Choroid plexus epithelial cell (primary cell): ENCODE results near the gene RFX1.
"Not testable (repeated sequence)": the region's sequence is repeated elsewhere in the genome, so short reads cannot be mapped to it uniquely, and the experiment has no call there.

Source experiments
- DNase-seq: peaks from one replicate; pipeline ENCODE4 v3.0.0-alpha.2; 2010; ENCODE audit warnings: low read depth
- H3K4me3 ChIP-seq: 2 replicates; pipeline ENCODE4 v1.5.1; 2011; ENCODE audit warnings: low read depth, mild to moderate bottlenecking, control low read depth, low read length, moderate library complexity
- TF ChIP-seq, protein P1 (sequence below): conservative IDR thresholded peaks from 2 replicates; pipeline ENCODE4 v1.5.1; 2011; ENCODE audit warnings: low read depth, mild to moderate bottlenecking, control low read depth, inconsistent platforms, low read length, moderate library complexity

Gene RFX1

DNA sequence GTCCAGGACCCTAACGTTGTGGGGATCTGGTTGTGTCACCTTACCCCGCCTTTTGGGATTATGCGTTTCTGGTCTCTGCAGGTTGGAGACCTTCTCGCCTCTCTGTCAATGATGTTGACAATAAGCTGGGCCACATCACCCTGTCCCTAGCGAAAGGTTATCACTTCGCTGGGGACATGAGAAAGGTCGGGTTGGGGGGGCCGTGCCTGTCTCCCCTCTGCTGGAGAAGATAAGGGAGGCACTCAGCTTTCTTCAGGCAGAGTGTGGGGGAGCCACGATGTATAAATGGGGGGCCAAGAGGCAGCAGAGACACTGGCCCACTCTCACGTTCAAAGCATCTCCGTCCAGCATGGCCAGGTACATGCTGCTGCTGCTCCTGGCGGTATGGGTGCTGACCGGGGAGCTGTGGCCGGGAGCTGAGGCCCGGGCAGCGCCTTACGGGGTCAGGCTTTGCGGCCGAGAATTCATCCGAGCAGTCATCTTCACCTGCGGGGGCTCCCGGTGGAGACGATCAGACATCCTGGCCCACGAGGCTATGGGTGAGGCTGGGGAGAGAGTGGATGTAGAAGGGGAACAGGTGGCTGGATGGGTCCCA is 21.8 kb upstream of the RFX1 start, which contains the start of gene RLN3:
Gene RLN3, plus strand, starts transcription at position 293 of the 595 bp plus-strand sequence. Its CDS starts 57 bp downstream, at position 350.
- TF ChIP-seq, protein P1, sequence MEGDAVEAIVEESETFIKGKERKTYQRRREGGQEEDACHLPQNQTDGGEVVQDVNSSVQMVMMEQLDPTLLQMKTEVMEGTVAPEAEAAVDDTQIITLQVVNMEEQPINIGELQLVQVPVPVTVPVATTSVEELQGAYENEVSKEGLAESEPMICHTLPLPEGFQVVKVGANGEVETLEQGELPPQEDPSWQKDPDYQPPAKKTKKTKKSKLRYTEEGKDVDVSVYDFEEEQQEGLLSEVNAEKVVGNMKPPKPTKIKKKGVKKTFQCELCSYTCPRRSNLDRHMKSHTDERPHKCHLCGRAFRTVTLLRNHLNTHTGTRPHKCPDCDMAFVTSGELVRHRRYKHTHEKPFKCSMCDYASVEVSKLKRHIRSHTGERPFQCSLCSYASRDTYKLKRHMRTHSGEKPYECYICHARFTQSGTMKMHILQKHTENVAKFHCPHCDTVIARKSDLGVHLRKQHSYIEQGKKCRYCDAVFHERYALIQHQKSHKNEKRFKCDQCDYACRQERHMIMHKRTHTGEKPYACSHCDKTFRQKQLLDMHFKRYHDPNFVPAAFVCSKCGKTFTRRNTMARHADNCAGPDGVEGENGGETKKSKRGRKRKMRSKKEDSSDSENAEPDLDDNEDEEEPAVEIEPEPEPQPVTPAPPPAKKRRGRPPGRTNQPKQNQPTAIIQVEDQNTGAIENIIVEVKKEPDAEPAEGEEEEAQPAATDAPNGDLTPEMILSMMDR, result no peak
- no peak for DNase-seq
- H3K4me3 ChIP-seq, result no peak within 1 kb of the TSS

DNA sequence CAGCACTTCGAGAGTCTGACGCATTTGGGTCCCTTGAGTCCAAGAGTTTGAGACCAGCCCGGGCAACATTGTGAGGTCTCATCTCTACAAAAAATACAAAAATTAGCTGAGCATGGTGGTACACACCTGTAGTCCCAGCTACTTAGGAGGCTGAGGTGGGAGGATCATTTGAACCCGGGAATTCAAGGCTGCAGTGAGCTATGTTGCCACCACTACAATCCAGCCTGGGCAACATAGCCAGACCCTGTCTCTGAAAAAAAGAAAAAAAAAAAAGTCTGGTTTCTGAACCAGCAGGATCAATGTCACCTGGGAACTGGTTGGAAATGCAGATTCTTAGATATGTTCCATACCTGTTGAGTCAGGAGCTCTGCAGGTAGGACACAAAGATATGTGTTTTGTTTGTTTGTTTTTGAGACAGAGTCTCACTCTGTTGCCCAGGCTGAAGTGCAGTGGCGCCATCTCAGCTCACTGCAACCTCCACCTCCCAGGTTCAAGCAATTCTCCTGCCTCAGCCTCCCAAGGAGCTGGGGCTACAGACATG is 20.6 kb upstream of the RFX1 start:
- not testable (repeated sequence) for H3K4me3 ChIP-seq, DNase-seq

DNA sequence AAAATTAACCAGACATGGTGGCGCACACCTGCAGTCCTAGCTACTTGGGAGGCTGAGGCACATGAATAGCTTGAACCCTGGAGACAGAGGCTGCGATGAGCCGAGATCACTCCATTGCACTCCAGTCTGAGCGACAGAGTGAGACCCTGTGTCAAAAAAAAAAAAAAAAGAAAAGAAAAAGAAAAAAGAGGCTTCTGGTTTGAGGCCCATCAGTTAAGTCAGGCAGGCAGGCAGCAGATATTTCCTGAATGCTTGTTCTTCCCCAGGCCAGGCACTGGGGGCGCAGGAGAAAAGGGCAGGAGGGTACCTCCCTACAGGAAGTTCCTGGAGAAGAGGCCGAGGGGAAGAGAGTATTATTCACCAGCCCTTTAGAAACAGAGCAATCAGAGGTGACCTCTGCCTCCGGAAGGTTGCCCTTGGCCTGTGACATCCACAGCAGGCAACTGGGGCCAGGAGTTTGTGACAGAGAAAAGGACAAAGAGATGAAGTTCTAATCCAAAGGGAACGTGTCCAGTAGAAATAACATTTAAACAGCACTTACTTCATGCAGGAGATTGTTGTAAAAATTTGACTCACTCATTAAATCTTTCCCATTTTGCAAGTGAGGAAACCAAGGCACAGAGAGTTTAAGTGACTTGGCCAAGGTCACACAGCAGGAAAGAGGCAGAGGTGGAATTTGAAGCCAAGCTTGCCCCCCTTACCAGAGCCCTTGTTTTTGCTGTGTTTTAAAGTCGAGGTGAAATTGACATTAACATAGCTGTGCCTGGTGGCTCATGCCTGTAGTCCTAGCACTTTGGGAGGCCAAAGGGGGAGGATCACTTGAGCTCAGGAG is 17.5 kb upstream of the RFX1 start:
- TF ChIP-seq, protein P1, result peak; percentile 71
- peak; percentile 73 for DNase-seq

DNA sequence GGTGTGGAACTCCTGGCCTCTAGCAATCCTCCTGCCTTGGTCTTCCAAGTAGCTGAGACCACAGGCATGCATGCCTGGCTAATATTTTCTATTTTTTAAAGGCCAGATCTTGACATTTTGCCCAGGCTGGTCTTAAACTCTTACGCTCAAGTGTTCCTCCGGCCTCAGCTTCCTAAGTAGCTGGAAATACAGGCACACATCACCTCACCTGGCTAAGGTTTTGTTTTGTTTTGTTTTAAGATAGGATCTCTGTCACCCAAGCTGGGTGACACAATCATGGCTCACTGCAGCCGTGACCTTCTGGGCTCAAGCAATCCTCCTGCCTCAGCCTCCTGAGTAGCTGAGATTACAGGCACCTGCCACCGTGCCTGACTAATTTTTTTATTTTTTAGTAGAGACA is 16.3 kb upstream of the RFX1 start:
- peak; percentile 50 for DNase-seq
- TF ChIP-seq, protein P1, result no peak
- no peak overlapping the region for H3K4me3 ChIP-seq

More for the DNA sequence above, 17.5 kb upstream of the RFX1 start:
- no peak overlapping the region for H3K4me3 ChIP-seq

DNA sequence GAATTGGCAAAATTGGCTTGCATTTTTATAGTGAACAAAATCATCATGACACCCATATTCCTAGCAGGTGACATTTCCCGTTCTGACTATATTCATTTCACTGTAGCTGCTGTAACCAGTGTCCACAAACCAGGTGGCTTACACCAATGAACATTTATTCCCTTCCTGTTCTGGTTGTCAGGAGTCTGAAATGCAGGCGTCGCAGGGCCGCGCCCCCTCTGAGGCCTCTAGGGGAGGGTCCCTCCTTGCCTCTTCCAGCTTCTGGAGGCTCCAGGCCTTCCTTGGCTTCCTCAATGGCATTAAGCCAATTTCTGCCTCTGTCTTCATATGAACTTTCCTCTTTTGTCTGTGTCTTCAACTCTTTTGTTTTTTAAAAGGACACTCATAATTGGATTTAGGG is 15.4 kb upstream of the RFX1 start:
- H3K4me3 ChIP-seq, result no peak overlapping the region
- no peak for DNase-seq
- TF ChIP-seq, protein P1, result no peak

DNA sequence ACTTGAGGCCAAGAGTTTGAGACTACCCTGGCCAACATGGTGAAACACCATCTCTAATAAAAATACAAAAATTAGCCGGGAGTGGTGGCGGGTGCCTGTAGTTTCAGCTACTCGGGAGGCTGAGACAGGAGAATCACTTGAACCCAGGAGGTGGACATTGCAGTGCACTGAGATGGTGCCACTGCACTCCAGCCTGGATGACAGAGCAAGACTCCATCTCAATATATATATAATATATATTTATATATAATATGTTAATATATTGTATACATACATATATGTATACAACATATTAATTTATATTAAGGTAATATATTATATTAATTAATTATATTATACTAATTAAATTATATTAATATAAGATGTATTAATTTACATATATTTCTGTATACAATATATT is 13.6 kb upstream of the RFX1 start:
- not testable (repeated sequence) for H3K4me3 ChIP-seq, DNase-seq

DNA sequence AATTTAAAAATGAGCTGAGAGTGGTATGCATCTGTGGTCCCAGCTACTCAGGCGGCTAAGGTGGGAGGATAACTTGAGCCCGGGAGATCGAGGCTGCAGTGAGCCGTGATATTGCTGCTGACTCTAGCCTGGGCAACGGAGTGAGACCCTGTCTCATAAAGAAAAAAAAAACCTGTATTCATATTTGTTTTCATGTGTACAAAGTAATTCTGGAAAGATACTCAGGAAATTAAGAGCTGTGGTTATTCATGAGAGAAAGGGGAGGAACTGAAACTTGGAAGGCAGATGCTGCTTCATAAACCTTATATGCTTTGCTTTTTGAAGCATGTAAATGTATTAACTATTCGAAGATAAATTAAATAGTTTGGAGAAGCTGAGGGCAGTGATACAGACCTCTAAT is 13.0 kb upstream of the RFX1 start:
- TF ChIP-seq, protein P1, result no peak
- no peak overlapping the region for H3K4me3 ChIP-seq
- DNase-seq, result no peak
